ENCODE results near the gene ODF2. TPM values are rescaled to one million over a fixed set of nuclear protein-coding genes. Genes with fewer than 3 reads are reported as not detected.

Gene ODF2
- total and polyA plus RNA-seq, 10 of the 15 experiments (the other 5 are each of a cell fraction or from before 2014, with no cell fraction given), result 8.7 to 65.1 (median 38.5) TPM

DNA sequence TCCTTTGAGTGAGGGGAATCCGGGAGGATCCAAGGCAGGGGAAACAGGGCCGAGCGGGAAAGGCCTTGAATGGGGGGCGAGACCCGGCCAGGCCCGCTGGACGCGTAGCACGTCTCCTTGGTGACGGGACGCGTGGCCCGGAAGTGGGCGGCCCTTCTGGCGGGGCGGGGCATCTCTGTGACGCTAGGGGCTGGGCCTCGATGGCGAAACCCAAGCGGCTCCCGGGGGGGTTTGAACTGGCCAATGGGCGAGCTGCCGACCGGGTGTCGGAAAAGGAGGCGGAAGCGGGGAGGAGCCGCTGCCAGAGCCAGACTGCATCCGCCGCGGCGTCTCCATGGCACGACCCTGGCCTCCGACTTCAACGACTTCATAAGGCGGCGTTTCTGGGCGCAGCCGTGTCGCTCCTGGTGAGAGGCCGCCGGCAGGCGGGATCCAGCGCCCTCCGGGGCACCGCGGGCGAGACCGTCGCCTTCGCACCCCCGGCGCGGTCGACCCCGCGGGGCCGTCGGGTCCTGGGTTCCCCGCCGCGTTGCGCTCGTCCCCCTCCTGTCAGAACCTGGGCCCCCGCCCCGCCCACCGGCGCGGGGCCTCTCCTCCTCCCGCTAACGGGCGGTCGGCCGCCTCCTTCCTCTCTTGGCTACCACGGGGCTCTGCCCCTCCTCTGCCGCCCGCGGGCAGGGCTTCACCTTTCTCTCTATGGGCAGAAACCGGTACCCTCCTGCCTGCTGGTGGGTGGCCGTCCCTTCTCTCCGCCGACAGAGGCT lies at the start of gene ODF2 (continued):
- TF ChIP-seq, protein P1, sequence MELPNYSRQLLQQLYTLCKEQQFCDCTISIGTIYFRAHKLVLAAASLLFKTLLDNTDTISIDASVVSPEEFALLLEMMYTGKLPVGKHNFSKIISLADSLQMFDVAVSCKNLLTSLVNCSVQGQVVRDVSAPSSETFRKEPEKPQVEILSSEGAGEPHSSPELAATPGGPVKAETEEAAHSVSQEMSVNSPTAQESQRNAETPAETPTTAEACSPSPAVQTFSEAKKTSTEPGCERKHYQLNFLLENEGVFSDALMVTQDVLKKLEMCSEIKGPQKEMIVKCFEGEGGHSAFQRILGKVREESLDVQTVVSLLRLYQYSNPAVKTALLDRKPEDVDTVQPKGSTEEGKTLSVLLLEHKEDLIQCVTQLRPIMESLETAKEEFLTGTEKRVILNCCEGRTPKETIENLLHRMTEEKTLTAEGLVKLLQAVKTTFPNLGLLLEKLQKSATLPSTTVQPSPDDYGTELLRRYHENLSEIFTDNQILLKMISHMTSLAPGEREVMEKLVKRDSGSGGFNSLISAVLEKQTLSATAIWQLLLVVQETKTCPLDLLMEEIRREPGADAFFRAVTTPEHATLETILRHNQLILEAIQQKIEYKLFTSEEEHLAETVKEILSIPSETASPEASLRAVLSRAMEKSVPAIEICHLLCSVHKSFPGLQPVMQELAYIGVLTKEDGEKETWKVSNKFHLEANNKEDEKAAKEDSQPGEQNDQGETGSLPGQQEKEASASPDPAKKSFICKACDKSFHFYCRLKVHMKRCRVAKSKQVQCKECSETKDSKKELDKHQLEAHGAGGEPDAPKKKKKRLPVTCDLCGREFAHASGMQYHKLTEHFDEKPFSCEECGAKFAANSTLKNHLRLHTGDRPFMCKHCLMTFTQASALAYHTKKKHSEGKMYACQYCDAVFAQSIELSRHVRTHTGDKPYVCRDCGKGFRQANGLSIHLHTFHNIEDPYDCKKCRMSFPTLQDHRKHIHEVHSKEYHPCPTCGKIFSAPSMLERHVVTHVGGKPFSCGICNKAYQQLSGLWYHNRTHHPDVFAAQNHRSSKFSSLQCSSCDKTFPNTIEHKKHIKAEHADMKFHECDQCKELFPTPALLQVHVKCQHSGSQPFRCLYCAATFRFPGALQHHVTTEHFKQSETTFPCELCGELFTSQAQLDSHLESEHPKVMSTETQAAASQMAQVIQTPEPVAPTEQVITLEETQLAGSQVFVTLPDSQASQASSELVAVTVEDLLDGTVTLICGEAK (IDR thresholded peaks at IDR 0.05; ENCODE audit: borderline replicate concordance), result peak; percentile 56; the same call in 1 of the 2 replicates
- TF ChIP-seq BCLAF1 (IDR thresholded peaks at IDR 0.05) (no peak), DPF2 (IDR thresholded peaks at IDR 0.05) (0 out of 2 replicates have a peak, but pooled peaks have one; percentile 63), SREBF1 (IDR thresholded peaks at IDR 0.05; ENCODE audit: low read length) (no peak), SIN3A (IDR thresholded peaks at IDR 0.05; ENCODE audit: low read depth, low read length) (peak; percentile 94), KDM1A (IDR thresholded peaks at IDR 0.05; ENCODE audit: borderline replicate concordance) (no peak), TCF3 (IDR thresholded peaks at IDR 0.05; ENCODE audit: borderline replicate concordance, insufficient read depth, low read depth, low read length) (no peak), ASH2L (IDR thresholded peaks at IDR 0.05; ENCODE audit: borderline replicate concordance, low read depth) (no peak), ZNF687 (IDR thresholded peaks at IDR 0.05) (no peak; the same call in 1 of the 2 replicates), RAD51 (IDR thresholded peaks at IDR 0.05) (no peak), STAT3 (IDR thresholded peaks at IDR 0.05; ENCODE audit: low read depth, low read length) (no peak), SPI1 (IDR thresholded peaks at IDR 0.05; ENCODE audit: borderline replicate concordance, insufficient read depth, low read depth, low read length) (no peak), YY1 (IDR thresholded peaks at IDR 0.05; ENCODE audit: low read depth, low read length) (no peak), RAD21 (IDR thresholded peaks at IDR 0.05; ENCODE audit: insufficient read depth, low read depth, low read length) (no peak)
- TF ChIP-seq, protein P2, sequence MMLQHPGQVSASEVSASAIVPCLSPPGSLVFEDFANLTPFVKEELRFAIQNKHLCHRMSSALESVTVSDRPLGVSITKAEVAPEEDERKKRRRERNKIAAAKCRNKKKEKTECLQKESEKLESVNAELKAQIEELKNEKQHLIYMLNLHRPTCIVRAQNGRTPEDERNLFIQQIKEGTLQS (IDR thresholded peaks at IDR 0.05; ENCODE audit: borderline replicate concordance, extremely low read depth, low read depth, low read length), result no peak
- TF ChIP-seq, protein P3, sequence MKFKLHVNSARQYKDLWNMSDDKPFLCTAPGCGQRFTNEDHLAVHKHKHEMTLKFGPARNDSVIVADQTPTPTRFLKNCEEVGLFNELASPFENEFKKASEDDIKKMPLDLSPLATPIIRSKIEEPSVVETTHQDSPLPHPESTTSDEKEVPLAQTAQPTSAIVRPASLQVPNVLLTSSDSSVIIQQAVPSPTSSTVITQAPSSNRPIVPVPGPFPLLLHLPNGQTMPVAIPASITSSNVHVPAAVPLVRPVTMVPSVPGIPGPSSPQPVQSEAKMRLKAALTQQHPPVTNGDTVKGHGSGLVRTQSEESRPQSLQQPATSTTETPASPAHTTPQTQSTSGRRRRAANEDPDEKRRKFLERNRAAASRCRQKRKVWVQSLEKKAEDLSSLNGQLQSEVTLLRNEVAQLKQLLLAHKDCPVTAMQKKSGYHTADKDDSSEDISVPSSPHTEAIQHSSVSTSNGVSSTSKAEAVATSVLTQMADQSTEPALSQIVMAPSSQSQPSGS (IDR thresholded peaks at IDR 0.05; ENCODE audit: low read length), result no peak
